K562 (cell line): ENCODE results near the gene MGAT4B. TPM values are rescaled to one million over a fixed set of nuclear protein-coding genes. Genes with fewer than 3 reads are reported as not detected.

Experiments used
- ARHGAP35 ChIP-seq: fragments of 450-650 bp; IDR thresholded peaks from 2 replicates; pipeline ENCODE4 v1.6.1; 2018; ENCODE audit not compliant: partially characterized antibody
- CBX5 ChIP-seq: IDR thresholded peaks from 2 replicates; pipeline ENCODE4 v1.6.1; 2014; ENCODE audit warnings: low read depth, borderline replicate concordance
- CBX8 ChIP-seq: fragments of 200-600 bp; sonication (generic); IDR thresholded peaks from 2 replicates; pipeline ENCODE4 v1.6.1; 2012; ENCODE audit warnings: borderline replicate concordance, mixed run types, low read depth, mild to moderate bottlenecking, moderate library complexity, mixed read lengths, low read length, control low read depth, inconsistent platforms; ENCODE audit not compliant: poor library complexity, severe bottlenecking; ENCODE audit errors: extremely low read depth
- DIDO1 ChIP-seq: fragments of 450-650 bp; IDR thresholded peaks from 2 replicates; pipeline ENCODE4 v1.6.1; 2016; ENCODE audit warnings: low read depth, missing biosample characterization, missing genetic modification characterization
- DPF2 ChIP-seq: fragments of 450-650 bp; IDR thresholded peaks from 2 replicates; pipeline ENCODE4 v1.6.1; 2016
- E2F6 ChIP-seq, 2 experiments: IDR thresholded peaks; 2 replicates each; pipeline ENCODE4 v1.6.1; 2011; ENCODE audit warnings: borderline replicate concordance in 1 of 2, control low read depth in 1 of 2, low read depth in 1 of 2, low read length in 1 of 2, mild to moderate bottlenecking in 1 of 2, mixed read lengths in 1 of 2, moderate library complexity in 1 of 2; ENCODE audit not compliant: insufficient read depth in 1 of 2, insufficient read length in 1 of 2, poor library complexity in 1 of 2, severe bottlenecking in 1 of 2; ENCODE audit errors: extremely low read depth in 1 of 2
- FOSL1 ChIP-seq: fragments of 200-800 bp; sonication (Bioruptor generic); conservative IDR thresholded peaks from 2 replicates; pipeline ENCODE4 v1.6.1; 2016; ENCODE audit warnings: missing genetic modification characterization, missing compliant biosample characterization
- HDAC2 ChIP-seq: fragments of 450-650 bp; IDR thresholded peaks from 2 replicates; pipeline ENCODE4 v1.6.1; 2016; ENCODE audit warnings: mild to moderate bottlenecking
- HDAC8 ChIP-seq: fragments of 450-650 bp; IDR thresholded peaks from 2 replicates; pipeline ENCODE4 v1.6.1; 2016; ENCODE audit warnings: mild to moderate bottlenecking, missing genetic modification characterization, moderate library complexity, missing compliant biosample characterization
- HNRNPLL ChIP-seq: fragments of 200-400 bp; formaldehyde crosslinking; IDR thresholded peaks from 2 replicates; pipeline ENCODE4 v1.6.1; 2017; ENCODE audit warnings: low read length, low read depth, mild to moderate bottlenecking; ENCODE audit not compliant: poor library complexity, severe bottlenecking
- IRF2 ChIP-seq: sonication (generic); formaldehyde crosslinking; IDR thresholded peaks from 2 replicates; pipeline ENCODE4 v1.8.1; 2022; ENCODE audit warnings: mild to moderate bottlenecking, missing genetic modification reagents
- LEF1 ChIP-seq: fragments of 450-650 bp; IDR thresholded peaks from 2 replicates; pipeline ENCODE4 v1.6.1; 2016; ENCODE audit warnings: mild to moderate bottlenecking
- NFYB ChIP-seq: IDR thresholded peaks from 2 replicates; pipeline ENCODE4 v1.6.1; 2011; ENCODE audit warnings: mild to moderate bottlenecking, moderate library complexity; ENCODE audit not compliant: insufficient read length; ENCODE audit errors: extremely low read depth
- PKNOX1 ChIP-seq: fragments of 450-650 bp; IDR thresholded peaks from 2 replicates; pipeline ENCODE4 v1.6.1; 2016
- RHOXF2B ChIP-seq: fragments of 250-450 bp; sonication (Bioruptor Pico); conservative IDR thresholded peaks from 2 replicates; pipeline ENCODE4 v1.5.1; 2021
- SETDB1 ChIP-seq: IDR thresholded peaks from one replicate; pipeline ENCODE4 v1.6.1; 2012; ENCODE audit warnings: low read length, control low read depth, inconsistent platforms
- SPI1 ChIP-seq: IDR thresholded peaks from 2 replicates; pipeline ENCODE4 v1.6.1; 2011; ENCODE audit warnings: low read depth, low read length, control low read depth, borderline replicate concordance
- TAF9B ChIP-seq: fragments of 450-650 bp; IDR thresholded peaks from 2 replicates; pipeline ENCODE4 v1.6.1; 2018; ENCODE audit warnings: mild to moderate bottlenecking; ENCODE audit not compliant: partially characterized antibody
- XRCC3 ChIP-seq: fragments of 450-650 bp; IDR thresholded peaks from 2 replicates; pipeline ENCODE4 v1.6.1; 2017; ENCODE audit warnings: mild to moderate bottlenecking, moderate library complexity
- ZFP30 ChIP-seq: fragments of 250-450 bp; sonication (Bioruptor Pico); IDR thresholded peaks from 2 replicates; pipeline ENCODE4 v1.8.0; 2022; ENCODE audit warnings: moderate library complexity, mild to moderate bottlenecking, inconsistent platforms, borderline replicate concordance
- ZKSCAN1 ChIP-seq: fragments of 150-350 bp; IDR thresholded peaks from 2 replicates; pipeline ENCODE4 v1.6.1; 2016; ENCODE audit warnings: low read depth, low read length
- ZKSCAN3 ChIP-seq: fragments of 250-450 bp; sonication (Bioruptor Pico); IDR thresholded peaks from 2 replicates; pipeline ENCODE4 v1.4.0; 2020
- ZNF175 ChIP-seq: fragments of 200-800 bp; sonication (Bioruptor generic); IDR thresholded peaks from 2 replicates; pipeline ENCODE4 v1.6.1; 2016; ENCODE audit warnings: low read depth, mild to moderate bottlenecking, missing genetic modification characterization, missing compliant biosample characterization
- ZNF197 ChIP-seq: fragments of 200-800 bp; sonication (Bioruptor generic); IDR thresholded peaks from 2 replicates; pipeline ENCODE4 v1.6.1; 2016; ENCODE audit warnings: low read depth, missing genetic modification characterization, missing compliant biosample characterization
- ZNF384 ChIP-seq: IDR thresholded peaks from 2 replicates; pipeline ENCODE4 v1.6.1; 2012; ENCODE audit warnings: low read depth, low read length, improper control_type of control experiment
- ZNF551 ChIP-seq: fragments of 250-450 bp; sonication (Bioruptor Pico); IDR thresholded peaks from 2 replicates; pipeline ENCODE4 v1.5.0; 2021; ENCODE audit warnings: mild to moderate bottlenecking, moderate library complexity
- ZNF584 ChIP-seq: fragments of 200-800 bp; sonication (Bioruptor generic); IDR thresholded peaks from 2 replicates; pipeline ENCODE4 v1.6.1; 2016; ENCODE audit warnings: low read depth, mild to moderate bottlenecking, missing genetic modification characterization, missing compliant biosample characterization
- ZNF586 ChIP-seq: fragments of 450-650 bp; formaldehyde crosslinking; conservative IDR thresholded peaks from 2 replicates; pipeline ENCODE4 v1.4.0; 2020; ENCODE audit warnings: mild to moderate bottlenecking, moderate library complexity
- polyA plus RNA-seq, 8 experiments: library from polyadenylated mRNA; depleted of rRNA in 4 of 8; stranded (reverse) in 5 of 8; unstranded in 3 of 8; fragments of >200 nt; fragmentation: Nextera tagmentation in 2 of 8; fragmentation: Illumina TruSeq in 1 of 8; extraction: Ambion mirVana in 2 of 8; extraction: Trizol in 1 of 8; gene quantifications; 2 replicates each; pipeline versions ENCODE4 v1.2.1 to v1.2.3, GENCODE V29; 2011 to 2014; ENCODE audit warnings: inconsistent platforms in 1 of 8, missing spikeins in 1 of 8
- total RNA-seq, 7 experiments: library from RNA; depleted of rRNA in 6 of 7; stranded (reverse); fragments of >200 nt in 6 of 7; fragmentation: Illumina TruSeq in 2 of 7; extraction: Trizol in 2 of 7; gene quantifications; 2 replicates each; pipeline versions ENCODE4 v1.2.1 to v1.2.3, GENCODE V29; 2011 to 2021; ENCODE audit warnings: low replicate concordance in 1 of 7

MGAT4B gene
- total and polyA plus RNA-seq, 9 of the 15 experiments (the other 6 are each of a cell fraction or from before 2014, with no cell fraction given), result 0.34 to 133 (median 75.4) TPM

- TF ChIP-seq PKNOX1, result peak; percentile 28; the same call in 1 of the 2 replicates
- no peak for TF ChIP-seq ZNF586 (CRISPR knock-in tag)
- TF ChIP-seq HDAC8 (tag), result 0 out of 2 replicates have a peak, but pooled peaks have one; percentile 67
- no peak for TF ChIP-seq SETDB1
- no peak for TF ChIP-seq IRF2 (CRISPR knock-in tag)
- peak; percentile 79 for TF ChIP-seq ARHGAP35
- no peak for TF ChIP-seq DIDO1 (tag)
- no peak for TF ChIP-seq E2F6 (IDR thresholded peaks at IDR 0.05; ENCODE audit: borderline replicate concordance in 1 of 2, extremely low read depth in 1 of 2, insufficient read depth in 1 of 2, insufficient read length in 1 of 2, low read depth in 1 of 2, low read length in 1 of 2, poor library complexity in 1 of 2, severe bottlenecking in 1 of 2)
- peak; percentile 43 for TF ChIP-seq DPF2
- TF ChIP-seq ZNF197 (CRISPR knock-in tag), result no peak
- no peak for TF ChIP-seq LEF1
- TF ChIP-seq CBX5, result no peak
- no peak for TF ChIP-seq HNRNPLL
- no peak for TF ChIP-seq ZFP30 (CRISPR knock-in tag)
- TF ChIP-seq ZNF584, result no peak; the same call in 1 of the 2 replicates
- no peak for TF ChIP-seq ZKSCAN1
- no peak for TF ChIP-seq CBX8
- TF ChIP-seq ZNF384, result peak; percentile 45
- TF ChIP-seq ZNF175 (CRISPR knock-in tag), result no peak
- no peak for TF ChIP-seq XRCC3
- TF ChIP-seq ZNF551 (CRISPR knock-in tag), result no peak
- TF ChIP-seq HDAC2, result 0 out of 2 replicates have a peak, but pooled peaks have one; percentile 15
- no peak for TF ChIP-seq SPI1
- no peak for TF ChIP-seq FOSL1
- no peak for TF ChIP-seq ZKSCAN3 (CRISPR knock-in tag)
- TF ChIP-seq TAF9B, result no peak
- TF ChIP-seq RHOXF2B, result 0 out of 2 replicates have a peak, but pooled peaks have one; percentile 2
- no peak for TF ChIP-seq NFYB
Measured at GRCh38 chr5:179817890-179818745, 11.5 kb upstream of the MGAT4B start (continued).
